ENCODE data around the gene CFP.
"Not testable (repeated sequence)": the region's sequence is repeated elsewhere in the genome, so short reads cannot be mapped to it uniquely, and the experiment has no call there.

CFP gene

DNA sequence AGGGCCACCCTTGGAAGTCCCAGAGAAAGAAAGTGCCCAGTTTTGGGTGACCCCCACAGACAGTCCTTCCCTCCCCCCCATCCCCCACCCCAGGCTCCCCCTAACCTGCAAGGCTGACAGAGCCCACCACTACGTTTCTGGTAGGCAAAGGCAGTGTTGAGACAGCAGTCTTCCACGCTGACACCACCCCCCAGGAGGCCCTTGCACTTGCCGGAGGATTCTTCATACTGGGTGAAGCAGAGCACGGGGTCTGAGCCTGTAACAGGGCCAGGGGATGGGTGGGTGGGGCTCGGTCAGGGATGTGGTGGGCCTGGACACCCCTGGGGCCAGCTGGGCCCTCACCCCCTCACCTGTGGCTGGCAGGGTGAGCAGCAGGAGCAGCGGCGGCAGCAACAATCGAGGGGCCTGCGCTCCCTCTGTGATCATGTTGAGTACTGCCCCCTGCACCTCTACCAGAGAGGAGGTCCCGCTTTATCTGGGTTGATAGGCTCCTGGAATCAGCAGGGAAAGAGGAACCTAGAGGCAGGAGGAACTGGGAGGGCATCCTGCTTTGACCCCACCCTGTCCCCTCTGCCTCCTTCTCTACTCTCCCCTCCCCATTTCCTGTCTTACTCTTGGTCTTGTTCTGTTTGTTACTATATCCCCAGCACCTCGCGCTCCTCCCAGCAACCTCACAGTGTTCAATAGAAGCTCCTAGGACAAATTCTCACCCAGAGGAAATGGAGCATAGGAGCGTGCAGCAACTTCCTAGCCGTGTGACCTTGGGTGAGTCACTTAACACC lies at the start of gene CFP:
Gene CFP (minus strand): TSS at position 512 of the 782 bp plus-strand sequence. CDS start 86 bp downstream, at position 426.
- peak; percentile 68 to 75 for DNase-seq

- DNase-seq: not testable (repeated sequence)
Measured at GRCh38 chrX:47675959-47676859, 46.5 kb upstream of the CFP start.

DNA sequence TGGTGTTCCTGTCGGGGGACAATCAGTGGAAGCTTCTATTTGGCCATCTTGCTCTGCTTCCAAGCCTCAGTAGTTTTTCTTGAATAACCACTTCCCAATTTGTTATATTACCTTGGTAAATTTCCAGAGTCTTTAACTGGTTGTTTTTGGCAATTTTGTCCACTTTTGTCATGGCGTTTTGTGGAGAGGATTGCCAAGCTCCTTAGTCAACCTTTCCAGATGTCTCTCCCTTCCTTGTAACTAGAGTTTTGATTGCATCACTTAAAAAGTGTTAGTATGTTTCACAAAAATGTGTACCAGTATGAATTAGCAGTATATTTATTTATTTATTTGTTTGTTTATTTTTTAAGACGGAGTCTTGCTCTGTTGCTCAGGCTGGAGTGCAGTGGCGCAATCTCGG lies 45.0 kb upstream of the CFP start:
- no peak for DNase-seq

DNA sequence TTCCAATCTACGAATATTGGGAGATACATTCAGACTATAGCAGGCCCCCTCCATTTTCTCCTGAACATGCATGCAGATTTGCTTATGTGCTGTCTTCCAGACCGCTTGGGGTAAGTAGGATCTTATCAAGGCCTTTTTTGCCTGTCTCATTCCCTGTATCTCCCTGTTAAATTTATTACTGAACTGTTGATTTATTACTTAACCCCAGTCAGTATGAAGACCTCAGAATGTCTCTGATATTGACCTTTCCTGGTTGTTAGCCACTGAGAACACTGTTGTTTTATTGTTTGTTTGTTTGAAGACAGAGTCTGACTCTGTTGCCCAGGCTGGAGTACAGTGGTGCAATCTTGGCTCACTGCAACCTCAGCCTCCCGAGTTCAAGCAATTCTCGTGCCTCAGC lies 36.1 kb upstream of the CFP start:
- not testable (repeated sequence) for DNase-seq

DNA sequence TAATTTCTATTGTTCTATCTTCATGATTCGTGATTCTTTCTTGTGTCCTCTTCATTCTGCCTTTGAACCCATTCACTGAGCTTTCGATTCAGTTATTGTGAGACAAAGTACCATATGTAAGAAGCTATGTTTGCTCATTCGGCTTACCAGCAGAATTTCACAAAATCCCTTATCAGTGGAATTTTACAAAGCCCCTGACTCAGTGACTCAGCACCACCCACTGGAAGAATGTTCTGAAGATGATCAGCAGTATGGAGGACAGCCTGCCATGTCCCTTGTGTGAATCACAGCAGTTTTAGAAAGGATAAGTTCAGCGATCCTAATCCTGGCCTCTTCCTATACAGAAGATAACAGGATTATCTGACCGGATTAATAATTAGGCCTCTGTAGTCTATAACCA lies 35.0 kb upstream of the CFP start:
- no peak for DNase-seq

DNA sequence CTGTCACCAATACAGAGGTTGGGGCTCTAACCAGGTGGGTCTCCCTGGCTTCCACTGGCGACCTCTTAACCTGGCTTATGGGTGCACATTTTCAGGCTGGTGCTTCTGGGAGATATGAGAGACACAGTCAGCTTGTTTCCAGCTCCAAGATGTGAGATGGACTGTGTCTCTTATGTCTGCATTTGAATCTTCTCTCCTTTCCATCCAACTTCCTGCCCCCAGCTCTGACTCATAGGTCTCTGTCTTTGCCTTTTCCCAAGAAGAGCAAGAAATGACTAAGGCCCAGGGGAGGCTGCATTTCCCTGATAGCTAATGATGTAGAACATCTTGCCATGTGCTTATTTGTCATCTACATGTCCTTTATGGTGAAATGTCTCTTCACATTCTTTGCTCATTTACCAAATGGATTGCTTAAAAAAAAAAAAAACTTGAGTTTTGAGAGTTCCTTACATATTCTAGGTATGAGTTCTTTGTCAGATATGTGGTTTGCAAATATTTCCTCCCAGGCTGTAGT lies 32.5 kb upstream of the CFP start:
- DNase-seq: peak; percentile 31

DNA sequence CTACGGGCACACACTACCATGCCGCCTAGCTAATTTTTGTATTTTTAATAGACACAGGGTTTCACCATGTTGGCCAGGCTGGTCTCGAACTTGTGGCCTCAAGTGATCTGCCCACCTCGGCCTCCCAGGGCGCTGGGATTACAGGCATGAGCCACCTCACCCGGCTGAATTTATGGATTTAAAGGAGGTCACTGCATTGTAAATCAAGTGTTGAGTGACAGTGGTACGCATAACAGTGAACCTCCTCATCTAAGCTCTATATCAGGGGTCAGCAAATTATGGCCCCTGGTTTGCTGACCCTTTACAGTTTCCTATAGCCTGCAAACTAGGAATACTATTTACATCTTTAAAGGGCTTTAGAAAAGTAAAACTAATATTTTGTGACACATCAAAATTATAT lies 31.8 kb upstream of the CFP start:
- no peak for DNase-seq

DNA sequence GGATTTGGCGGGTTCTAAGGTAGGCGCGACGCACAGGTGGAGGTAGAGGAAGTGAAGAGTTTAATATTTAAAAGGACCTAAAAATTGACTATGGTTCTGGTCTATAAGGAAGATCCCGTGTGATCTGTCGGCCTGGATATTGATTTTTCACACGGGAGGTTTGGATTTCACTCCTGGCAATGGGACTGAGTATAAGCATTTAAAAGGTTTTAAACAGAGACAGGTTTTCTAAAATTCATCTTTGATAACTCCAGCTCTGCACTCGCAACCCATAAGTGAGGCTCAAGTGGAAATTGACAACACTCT lies 29.6 kb upstream of the CFP start:
- no peak for DNase-seq

DNA sequence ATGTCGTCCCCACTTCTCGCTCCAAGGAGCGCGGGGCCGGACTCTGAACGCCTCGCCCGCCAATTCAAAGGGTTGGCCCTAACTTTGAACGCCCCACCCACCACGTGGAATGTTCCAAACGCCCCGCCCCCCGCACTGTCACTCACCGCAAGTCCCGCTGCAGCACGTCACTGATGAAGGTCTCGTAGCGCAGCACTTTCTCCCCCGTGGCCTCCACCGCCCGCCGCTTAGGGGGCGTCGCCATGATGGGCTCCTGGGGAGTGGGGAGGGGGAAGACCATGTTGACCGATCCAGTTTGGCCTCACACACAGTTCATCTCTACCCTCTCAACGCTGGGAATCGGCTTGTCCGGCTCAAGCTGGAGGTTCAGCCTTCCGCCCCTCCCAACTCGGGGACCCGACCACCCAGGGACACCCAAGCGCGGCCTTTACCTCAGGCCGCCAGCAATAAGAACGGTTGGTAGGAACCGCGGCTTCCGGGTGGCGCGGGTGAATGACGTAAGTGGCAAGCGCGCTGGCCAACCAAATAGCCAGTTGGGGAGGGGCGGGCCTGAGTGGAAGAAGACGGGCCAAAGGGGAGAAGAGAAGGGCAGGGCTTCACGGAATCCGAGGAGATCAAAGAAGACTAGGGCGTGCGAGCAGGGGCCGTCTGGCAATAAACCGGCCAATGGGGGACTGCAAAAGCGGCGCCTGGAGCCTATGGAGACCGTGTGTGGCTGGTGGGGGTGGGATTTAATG lies 29.1 kb upstream of the CFP start, which contains the start of gene UXT:
Gene UXT (minus strand): TSS at position 497 of the 737 bp plus-strand sequence. CDS start 253 bp downstream, at position 244.
- DNase-seq: peak; percentile 88

- DNase-seq: no peak
Measured at GRCh38 chrX:47658301-47658683, 28.6 kb upstream of the CFP start.

- DNase-seq: no peak
Measured at GRCh38 chrX:47651043-47651905, 21.5 kb upstream of the CFP start.

DNA sequence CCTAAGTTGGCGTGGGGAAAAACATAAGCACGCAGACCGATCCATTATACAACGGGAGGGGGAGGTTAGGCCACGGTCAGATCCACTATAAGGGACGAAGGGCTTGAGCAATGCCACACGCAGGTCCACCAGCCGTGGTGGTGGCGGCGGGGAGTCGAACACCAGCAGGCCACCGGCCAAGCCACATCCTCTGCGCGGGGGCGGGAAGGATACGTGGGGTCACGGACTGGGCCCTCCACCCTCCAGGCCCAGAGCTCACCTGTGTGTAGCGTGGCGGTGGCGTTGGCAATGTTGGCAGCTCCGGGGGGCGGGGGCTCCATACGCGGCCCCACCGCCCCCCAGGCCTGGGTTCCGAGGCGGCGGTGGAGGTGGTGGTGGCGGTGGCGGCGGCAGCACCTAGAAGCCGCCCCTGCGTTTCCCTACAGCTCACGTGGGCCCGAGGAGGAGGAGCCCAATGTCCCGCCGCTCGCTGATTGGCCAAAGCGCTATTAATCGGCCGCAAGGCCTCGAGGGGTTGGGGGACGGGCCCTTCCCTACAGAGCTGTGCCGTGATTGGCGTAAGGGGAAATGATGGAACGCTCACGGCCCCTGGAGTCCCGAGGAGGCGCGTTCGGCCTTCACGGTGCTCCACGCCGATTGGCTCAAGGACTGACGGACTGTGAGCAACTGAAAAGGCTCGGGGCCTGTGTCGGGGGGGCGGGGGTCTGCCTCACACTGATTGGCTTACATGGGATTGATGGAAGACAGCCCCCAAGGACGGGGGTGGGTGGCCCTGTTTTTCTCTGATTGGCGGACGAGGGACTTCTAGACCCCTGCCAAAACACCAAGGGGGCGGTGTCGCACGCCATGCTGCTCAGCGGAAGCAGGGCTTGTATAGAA lies 20.7 kb upstream of the CFP start, which contains the start of gene ELK1:
Gene ELK1 (minus strand): TSS at position 400 of the 879 bp plus-strand sequence. CDS start 9,122 bp downstream, outside the sequence.
- DNase-seq: peak; percentile 92 to 95

DNA sequence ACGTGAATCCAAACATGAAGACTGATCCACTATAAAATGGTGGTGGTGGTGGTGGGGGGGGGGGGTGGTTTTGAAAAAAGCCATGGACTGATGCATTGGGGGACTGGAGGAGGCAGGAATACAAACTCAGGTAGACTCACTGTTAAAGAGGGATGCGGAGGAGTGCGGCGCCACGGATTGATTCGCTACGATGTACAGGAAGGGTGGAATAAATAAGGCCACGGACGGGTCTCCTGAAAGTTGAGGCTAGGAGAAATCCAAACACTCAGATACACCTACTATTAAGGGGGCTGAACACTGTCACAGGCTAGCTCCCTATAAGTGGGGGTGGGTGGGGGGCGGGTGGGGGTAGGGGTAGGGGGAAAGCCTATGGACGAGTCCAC lies 20.0 kb upstream of the CFP start:
- DNase-seq: no peak

DNA sequence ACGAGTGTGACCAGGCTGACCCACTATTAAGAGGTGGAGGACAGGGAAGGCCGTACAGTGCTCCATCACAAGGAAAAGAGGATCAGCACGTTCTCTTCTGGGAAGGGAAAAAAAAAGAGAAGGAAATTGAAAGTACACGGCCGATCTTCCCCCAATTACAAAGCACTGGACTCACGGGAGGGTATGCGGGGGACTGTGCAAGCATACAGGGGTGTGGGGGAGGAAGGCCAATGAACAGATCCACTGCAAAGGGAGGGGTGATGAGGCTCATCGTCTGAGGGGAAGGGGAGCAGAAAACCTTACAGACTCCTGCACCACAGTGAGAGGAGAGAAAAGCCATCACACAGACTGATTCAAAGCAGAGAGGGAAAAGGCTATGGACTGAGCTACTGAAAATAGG lies 19.5 kb upstream of the CFP start:
- DNase-seq: no peak

- no peak for DNase-seq
Measured at GRCh38 chrX:47648376-47648775, 18.6 kb upstream of the CFP start.

GRCh38 chrX:47646636-47647035 lies 16.9 kb upstream of the CFP start:
- DNase-seq: no peak

DNA sequence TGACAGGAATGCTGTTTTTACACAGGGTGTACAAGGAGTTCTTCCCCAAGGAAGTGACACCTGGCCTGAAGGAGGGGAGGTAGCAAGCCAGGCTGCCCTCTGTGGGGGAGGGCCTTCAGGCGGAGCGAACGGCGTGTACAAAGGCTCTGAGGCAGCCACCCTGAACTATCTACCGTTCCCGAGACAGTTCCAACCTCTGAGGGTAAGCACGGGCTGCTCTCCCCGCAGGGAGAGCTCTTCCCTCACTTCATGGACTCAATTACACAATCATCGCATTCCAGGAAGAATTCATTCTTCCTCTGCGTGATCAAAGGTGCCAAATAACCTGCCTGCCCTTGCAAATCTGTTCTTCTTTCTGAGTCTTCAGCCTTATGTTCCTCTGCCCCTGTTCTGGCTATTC lies 15.8 kb upstream of the CFP start:
- DNase-seq: no peak

DNA sequence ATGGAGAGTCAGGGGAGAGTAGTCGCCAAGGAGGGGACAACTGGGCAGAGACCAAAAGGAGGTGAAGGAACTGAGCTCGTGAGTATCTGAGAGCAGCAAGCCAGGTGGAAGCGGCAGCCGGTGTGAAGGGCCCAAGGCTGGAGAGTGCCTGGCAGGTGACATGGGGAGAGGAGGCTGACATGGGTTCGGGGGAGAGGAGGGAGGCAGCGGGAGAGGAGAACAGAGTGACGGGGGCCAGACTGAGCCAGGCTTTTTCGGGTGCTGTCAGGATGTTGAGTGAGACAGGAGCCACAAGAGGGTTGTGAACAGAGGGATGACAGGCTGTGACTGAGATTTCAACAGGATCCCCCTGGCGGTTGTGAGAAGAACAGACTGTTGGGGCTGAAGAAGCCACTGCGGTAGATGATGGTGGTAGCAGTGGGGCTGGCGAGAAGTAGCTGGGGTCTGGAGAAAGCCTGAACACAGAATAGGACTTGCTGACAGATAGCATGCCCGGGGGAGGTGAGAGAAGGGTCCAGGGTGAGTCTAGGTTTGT lies 14.9 kb upstream of the CFP start:
- DNase-seq: peak; percentile 26 to 57

DNA sequence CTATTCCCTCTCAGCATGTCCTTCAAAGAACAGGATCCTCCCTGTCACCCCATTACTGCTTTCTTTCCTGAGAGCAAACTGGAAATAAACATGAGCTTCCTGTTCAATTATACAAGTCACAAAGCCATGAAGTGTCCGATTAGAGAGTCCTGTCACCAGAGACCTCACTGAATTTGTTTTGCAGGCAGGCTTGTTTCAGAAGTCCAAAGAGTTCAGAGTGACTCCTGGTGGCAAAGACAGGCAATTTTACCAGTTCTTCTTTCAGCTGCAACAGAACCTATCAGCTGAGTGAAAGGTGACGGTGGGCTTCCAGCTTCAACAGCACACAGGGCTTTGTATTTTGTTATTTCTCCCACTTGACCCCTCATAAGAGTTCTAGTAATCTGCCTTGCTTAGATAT lies 14.2 kb upstream of the CFP start:
- DNase-seq: peak in 1 of 2 experiments; percentile 32

DNA sequence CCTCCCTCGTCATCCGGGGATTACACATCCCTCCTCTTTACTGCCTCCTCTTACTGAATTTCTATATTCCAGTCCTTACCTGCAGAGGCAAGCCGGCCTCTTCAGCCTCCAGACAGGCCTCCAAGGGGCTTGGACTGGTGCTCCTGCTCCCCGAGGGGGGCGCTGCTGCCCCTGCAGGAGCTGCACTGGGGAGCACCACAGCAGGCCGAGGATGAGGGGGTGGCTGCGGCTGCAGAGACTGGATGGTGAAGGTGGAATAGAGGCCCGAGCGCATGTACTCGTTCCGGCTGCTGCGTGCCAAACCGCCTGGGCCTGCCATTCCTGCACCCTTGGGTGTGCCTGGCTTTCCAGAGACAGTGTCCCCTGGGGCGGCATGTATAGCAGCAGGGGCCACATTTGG lies 9.1 kb upstream of the CFP start:
- no peak for DNase-seq

Data from Kasumi-1 (cell line).